ENCODE data around the gene CAPNS2.

DNA sequence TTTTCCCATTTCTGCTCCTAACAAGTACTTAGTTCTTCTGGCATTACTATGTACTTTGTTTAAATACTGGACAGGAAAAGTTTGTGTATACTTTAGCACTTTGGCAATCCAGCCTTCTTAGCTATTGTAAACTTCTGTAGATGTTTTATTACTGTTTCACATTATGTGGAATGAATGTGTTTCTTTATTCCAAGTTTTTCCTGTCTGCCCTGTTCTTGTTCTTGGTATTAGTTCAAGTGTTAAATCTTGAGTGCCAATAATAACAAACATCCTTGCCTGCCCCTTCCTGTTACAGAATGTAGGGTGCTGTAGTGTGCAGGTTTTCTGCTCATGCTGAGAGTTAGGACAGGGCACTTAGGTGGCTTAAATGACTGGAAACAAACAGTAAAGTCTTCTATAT lies 7.3 kb upstream of the CAPNS2 start:
- TF ChIP-seq POLR2A (IDR thresholded peaks at IDR 0.05) = no peak
- TF ChIP-seq EP300 (IDR thresholded peaks at IDR 0.05) = no peak

Data from gastroesophageal sphincter (tissue), 2 donors.